GM21825 (cell line): ENCODE data around the gene CX3CR1.

Source experiments
- ATAC-seq: cut with Tn5 transposase; IDR thresholded peaks from one replicate; pipeline ENCODE4 v1.9.1; 2021; ENCODE audit warnings: mild to moderate bottlenecking, moderate library complexity; ENCODE audit not compliant: unreplicated experiment

The CX3CR1 gene

GRCh38 chr3:39226106-39226741 is 53.6 kb downstream of the CX3CR1 start:
- peak; percentile 62 for ATAC-seq

- no peak for ATAC-seq
These were observed 55.5 kb downstream of the CX3CR1 start for GRCh38 chr3:39224288-39224687.

GRCh38 chr3:39222939-39223338 is 56.9 kb downstream of the CX3CR1 start:
- ATAC-seq = no peak

- no peak for ATAC-seq
These were observed 57.4 kb downstream of the CX3CR1 start for GRCh38 chr3:39222462-39222861.

- ATAC-seq = peak; percentile 19
These were observed 58.7 kb downstream of the CX3CR1 start for GRCh38 chr3:39221141-39221530.

- peak; percentile 37 for ATAC-seq
These were observed 59.3 kb downstream of the CX3CR1 start for GRCh38 chr3:39220407-39221140.

- ATAC-seq = no peak
These were observed 60.1 kb downstream of the CX3CR1 start for GRCh38 chr3:39219702-39220101.

- peak; percentile 89 for ATAC-seq
These were observed 63.6 kb downstream of the CX3CR1 start for GRCh38 chr3:39216176-39216790.

GRCh38 chr3:39213613-39214012 is 66.2 kb downstream of the CX3CR1 start:
- ATAC-seq = no peak
